ENCODE data around the gene WFDC13. TPM values are rescaled to one million over a fixed set of nuclear protein-coding genes. Genes with fewer than 3 reads are reported as not detected.
"Not testable (repeated sequence)": the region's sequence is repeated elsewhere in the genome, so short reads cannot be mapped to it uniquely, and the experiment has no call there.

WFDC13 gene, protein sequence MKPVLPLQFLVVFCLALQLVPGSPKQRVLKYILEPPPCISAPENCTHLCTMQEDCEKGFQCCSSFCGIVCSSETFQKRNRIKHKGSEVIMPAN
- 5.5 TPM for total RNA-seq (ENCODE audit: insufficient read depth, low replicate concordance)

DNA sequence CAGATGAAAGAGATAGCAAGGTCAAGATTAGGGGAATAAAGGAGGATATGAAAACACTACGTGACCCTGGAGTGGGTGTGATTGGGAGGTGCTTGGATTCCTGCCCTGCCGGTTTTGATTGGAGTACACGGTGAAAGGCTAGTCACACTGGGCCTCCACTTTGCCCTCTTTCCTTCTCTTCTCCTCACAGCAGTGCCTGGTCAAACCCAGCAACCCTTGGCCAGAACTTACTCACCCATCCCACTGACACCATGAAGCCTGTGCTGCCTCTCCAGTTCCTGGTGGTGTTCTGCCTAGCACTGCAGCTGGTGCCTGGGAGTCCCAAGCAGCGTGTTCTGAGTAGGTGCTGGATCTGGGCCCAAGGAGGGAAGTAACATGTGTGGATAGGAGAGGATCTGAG lies at the start of gene WFDC13:
WFDC13 (plus strand) TSS at position 166 of the 400 bp plus-strand sequence; CDS start at position 252, 86 bp downstream.
- no peak for DNase-seq (ENCODE audit: low spot score)

DNA sequence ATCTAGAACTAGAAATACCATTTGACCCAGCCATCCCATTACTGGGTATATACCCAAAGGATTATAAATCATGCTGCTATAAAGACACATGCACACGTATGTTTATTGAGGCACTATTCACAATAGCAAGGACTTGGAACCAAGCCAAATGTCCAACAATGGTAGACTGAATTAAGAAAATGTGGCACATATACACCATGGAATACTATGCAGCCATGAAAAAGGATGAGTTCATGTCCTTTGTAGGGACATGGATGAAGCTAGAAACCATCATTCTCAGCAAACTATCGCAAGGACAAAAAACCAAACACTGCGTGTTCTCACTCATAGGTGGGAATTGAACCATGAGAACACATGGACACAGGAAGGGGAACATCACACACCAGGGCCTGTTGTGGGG lies 44.8 kb upstream of the WFDC13 start:
- not testable (repeated sequence) for DNase-seq (ENCODE audit: low spot score)

DNA sequence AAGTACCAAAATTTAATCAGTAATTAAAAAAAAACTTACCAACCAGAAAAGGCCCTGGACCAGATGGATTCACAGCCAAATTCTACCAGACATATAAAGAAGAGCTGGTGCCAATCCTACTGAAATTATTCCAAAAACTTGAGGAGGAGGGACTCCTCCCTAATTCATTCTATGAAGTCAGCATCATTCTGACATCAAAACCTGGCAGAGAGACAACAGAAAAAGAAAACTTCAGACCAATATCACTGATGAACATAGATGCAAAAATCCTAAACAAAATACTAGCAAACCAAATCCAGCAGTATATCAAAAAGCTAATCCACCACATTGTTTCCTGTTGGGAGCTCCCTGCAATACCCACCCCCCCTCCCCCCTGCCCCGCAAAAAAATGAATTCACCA lies 31.7 kb upstream of the WFDC13 start, which contains the start of gene WFDC11:
WFDC11 (minus strand) TSS at position 101 of the 400 bp plus-strand sequence. CDS start 19,639 bp downstream, outside the sequence.
- no peak for DNase-seq (ENCODE audit: low spot score)

DNA sequence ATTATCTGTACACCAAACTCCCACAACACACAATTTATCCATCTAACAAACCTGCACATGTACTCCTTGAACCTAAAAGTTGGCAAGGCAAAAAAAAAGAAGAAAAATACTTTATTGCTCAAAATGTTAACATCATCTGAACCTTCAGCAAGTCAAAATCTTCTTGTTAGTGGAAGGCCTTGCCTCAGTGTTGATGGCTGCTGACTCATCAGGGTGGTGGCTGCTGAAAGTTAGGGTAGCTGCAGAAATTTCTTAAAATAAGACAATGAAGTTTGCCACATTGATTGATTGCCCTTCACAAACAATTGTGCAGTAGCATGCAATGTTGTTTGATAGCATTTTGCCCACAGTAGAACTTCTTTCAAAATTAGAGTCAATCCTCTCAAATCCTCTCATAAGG lies 29.1 kb upstream of the WFDC13 start:
- no peak for DNase-seq (ENCODE audit: low spot score)

DNA sequence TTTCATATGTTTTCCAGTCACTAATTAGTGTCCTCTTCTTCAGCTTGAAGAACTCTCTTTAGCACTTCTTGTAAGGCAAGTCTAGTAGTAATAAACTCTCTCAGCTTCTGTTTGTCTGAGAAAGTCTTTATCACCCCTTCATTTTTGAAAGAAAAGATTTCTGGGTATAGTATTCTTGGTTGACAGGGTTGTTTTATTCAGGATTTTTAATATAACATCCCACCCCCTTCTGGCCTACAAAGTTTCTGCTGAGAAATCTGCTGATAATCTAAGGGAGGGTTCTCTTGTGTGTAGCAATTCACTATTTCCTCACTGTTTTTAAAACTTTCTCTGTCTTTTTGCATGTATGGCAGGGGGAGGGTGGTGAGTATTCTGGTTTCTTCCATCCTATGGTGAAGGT lies 22.2 kb upstream of the WFDC13 start:
- DNase-seq (ENCODE audit: low spot score), result no peak

DNA sequence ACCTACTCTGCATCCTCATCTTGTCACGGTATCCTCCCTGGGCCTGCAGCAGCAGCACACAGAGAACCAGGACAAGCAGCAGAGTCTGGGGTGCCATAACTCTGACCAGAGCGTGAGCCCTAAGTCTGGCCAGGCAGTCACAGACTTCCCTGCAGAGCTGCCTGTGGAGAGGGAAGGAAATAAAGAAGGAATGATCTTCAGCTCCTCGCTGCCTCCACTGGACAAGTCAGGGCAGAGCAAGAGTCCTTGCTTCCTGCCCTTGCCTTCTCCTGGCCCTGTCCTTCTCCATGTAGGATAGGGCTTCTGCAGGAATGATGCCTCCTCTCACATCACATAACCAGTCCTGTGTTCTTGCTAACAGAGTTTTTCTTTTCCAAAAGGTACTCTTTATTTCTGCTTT lies 15.9 kb upstream of the WFDC13 start:
- DNase-seq (ENCODE audit: low spot score), result no peak

DNA sequence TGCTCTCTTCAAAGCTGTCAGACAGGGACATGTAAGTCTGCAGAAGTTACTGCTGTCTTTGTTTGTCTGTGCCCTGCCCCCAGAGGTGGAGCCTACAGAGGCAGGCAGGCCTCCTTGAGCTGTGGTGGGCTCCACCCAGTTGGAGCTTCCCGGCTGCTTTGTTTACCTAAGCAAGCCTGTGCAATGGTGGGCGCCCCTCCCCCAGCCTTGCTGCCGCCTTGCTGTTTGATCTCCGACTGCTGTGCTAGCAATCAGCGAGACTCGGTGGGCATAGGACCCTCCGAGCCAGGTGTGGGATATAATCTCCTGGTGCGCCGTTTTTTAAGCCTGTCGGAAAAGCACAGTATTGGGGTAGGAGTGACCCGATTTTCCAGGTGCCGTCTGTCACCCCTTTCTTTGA lies 8.5 kb upstream of the WFDC13 start:
- DNase-seq (ENCODE audit: low spot score), result not testable (repeated sequence)

DNA sequence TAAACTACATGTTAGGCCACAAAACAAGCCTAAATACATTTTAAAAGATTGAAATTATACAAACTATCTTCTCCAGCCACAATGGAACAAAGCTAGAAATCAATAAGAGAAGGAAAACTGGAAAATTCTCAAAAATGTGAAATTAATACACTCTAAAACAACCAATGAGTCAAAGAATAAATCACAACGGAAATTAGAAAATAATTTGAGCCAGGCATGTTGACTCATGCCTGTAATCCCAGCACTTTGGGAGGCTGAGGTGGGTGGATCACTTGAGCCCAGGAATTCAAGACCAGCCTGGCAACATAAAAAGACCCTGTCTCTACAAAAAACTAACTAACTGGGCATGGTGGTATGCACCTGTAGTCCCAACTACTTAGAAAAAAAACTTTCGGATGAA lies 6.3 kb upstream of the WFDC13 start:
- DNase-seq (ENCODE audit: low spot score), result no peak

DNA sequence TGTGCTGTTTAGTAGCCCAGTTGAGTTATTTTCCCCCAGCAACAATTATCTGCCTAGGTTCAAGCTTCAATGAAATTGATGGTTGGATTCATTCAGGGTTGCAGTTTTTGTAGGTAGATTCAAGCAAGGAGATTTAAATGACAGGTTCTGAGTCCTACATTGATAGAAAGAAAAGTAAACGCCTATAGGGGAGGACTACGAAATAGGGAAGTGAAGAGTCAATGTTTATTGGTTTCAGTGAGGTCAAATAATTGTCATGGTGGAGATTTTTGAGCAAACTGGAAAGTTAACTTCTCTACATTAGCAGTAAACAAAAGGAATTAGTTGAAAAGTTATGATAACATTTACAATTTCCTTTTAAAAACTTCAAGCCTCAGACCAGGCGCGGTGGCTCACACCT lies 734 bp upstream of the WFDC13 start:
- DNase-seq (ENCODE audit: low spot score), result no peak

DNA sequence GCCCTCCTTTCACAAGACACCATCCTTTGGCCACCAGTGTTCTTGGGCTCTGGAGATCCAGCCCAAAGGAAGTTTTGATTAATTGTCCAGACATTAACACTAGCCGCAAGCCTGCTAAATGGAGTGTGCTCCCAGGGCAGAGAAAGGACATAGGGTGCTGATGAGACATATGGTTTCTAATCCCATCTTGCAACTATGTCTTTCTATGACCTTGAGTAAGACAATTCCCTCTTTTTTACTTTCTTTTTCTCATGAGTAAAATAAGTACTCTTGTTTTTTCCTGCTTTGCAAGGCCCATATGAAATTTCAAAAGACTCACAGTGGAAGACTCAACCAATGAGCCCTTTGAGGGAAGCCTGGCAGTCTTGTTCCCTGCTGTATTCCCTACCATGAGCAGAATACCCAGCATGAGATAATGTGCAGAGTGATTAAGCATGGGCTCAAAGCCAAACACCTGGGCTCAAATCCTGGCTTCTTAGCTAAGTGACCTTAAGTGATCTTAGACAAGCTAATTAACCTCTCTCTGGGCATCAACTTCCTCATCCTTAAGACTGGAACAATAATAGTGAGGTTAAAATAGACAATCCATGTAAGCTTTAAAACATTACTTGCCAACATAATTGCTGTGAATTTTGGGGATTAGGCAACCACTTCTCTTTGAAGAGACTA lies 3.3 kb downstream of the WFDC13 start, which contains the start of gene WFDC10B:
WFDC10B (minus strand) TSS at position 51 of the 669 bp plus-strand sequence. CDS start 19,027 bp downstream, outside the sequence.
- DNase-seq (ENCODE audit: low spot score), result no peak

DNA sequence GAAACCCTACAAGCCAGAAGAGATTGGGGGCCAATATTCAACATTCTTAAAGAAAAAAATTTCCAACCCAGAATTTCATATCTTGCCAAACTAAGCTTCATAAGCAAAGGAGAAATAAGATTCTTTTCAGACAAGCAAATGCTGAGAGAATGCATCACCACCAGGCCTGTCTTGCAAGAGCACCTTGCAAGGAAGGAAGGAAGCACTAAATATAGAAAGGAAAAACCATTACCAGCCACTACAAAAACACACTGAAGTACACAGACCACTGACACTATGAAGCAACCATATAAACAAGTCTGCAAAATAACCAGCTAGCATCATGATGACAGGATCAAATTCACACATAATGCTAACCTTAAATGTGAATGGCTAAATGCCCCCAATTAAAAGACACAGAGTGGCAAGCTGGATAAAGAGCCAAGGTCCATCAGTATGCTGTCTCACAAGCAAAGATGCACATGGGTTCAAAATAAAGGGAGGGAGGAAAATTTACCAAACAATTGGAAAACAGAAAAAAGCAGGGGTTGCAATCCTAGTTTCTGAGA lies 14.4 kb downstream of the WFDC13 start:
- DNase-seq (ENCODE audit: low spot score), result not testable (repeated sequence)

DNA sequence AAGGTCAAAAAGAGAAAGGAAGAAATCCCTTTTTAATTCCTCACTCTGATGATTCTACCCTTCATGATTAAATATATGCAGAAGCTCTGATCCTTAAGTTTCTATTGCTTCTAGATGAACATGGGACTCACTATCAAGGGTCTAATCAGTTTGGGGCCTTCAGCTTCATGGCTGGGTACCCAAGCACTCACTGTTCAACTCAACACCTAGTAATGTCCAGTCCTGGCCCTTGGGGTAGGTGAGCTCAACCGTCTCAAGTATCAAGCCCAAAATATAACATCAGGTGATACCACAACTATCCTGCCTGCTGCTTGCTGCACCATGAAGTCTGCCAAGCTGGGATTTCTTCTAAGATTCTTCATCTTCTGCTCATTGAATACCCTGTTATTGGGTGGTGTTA lies 20.2 kb downstream of the WFDC13 start, which contains the start of gene SPINT4:
SPINT4 (plus strand) TSS at position 301 of the 400 bp plus-strand sequence; CDS start at position 322, 21 bp downstream.
- no peak for DNase-seq (ENCODE audit: low spot score)

DNA sequence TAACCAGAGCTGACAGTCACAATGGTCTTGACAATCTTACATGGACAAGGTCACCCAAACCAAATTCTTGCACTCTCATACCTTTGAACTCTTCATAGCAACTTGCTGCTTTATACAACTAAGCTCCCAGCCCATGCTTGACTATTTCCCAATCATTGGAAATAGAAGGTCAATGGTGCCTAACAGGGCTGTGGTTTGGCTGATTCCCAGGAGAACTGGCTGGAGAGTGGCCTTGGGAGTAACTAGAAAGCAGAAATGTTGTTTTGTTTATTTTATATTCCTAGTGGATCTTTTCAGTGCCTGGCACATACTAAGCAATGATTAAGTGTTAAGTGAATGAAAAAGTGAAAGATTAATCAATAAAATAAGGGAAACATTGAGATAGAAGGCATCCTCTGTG lies 23.3 kb downstream of the WFDC13 start:
- DNase-seq (ENCODE audit: low spot score), result no peak

DNA sequence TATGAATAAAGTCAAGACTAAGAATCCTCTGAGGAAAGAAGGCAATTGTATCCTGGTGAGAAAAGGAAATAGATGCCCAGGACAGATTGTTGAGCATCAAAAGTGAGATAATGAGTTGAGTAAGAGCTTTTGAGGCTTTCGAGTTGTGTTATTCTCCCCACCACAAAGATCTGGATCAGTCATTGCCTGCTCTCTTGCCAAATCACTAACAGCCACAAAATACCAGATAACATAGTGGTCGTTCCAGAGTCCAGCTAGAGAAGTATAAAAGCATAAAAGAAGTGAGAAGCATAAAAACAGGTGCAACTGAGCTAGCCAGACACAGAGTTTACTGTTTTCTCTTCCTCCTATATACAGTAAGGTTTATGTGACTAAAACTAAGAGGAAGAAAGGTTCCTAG lies 25.2 kb downstream of the WFDC13 start:
- no peak for DNase-seq (ENCODE audit: low spot score)

DNA sequence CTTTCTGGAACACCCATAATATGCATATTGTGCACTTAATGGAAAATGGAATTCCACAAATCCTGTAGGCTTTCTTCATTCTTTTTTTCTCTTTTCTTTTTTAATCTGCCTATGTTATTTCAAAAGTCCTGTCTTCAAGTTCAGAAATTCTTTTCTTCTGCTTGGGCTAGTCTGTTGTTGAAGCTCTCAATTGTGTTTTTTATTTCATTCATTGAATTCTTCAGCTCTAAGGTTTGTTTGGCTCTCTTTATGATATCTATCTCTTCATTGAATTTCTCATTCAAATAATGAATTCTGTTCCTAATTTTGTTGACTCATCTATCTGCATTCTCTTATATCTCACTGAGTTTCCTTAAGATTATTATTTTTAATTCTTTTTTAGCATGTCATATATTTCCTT lies 30.4 kb downstream of the WFDC13 start:
- DNase-seq (ENCODE audit: low spot score), result no peak

DNA sequence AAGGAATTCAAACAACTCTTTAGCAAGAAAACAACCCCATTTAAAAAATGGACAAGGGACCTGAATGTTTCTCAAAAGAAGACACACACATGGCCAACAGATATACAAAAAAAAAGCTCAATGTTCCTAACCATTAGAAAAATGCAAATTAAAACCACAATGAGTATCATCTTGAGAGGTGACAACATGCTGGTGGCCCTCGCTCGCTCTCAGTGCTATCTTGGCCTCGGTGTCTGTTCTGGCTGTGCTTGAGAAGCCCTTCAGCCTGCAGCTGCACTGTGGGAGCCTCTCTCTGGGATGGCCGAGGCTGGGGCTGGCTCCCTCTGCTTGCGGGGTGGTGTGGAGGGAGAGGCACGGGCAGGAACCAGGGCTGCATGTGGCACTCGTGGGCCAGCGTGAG lies 33.7 kb downstream of the WFDC13 start:
- no peak for DNase-seq (ENCODE audit: low spot score)

DNA sequence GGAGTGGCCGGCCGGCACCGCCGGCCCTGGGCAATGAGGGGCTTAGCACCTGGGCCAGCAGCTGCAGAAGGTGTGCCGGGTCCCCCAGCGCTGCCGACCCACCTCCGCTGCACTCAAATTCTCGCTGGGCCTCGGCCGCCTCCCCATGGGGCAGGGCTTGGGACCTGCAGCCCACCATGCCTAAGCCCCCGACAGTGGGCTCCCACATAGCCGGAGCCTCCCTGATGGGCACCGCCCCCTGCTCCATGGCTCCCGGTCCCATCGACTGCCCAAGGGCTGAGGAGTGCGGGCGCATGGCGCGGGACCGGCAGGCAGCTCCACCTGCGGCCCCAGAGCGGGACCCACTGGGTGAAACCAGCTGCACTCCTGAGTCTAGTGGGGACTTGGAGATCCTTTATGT lies 34.1 kb downstream of the WFDC13 start:
- no peak for DNase-seq (ENCODE audit: low spot score)

DNA sequence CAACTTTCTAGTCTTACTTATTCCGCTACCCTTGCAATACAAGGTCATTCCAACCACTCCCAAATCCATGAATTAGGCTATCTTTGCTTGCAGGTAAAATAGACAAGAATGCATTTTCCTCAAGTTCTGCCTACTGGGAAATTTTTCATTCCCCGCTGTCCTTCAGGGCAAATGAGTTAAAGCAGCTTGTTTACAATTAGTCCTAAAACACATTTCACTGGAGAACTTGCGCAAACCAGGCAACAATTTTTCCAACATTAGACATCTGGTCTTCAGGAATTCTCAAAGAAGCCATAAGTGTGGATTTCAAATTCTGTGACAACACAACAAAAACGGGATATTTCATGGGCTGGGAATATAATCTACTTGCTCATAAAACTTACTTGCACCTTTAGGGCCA lies 40.8 kb downstream of the WFDC13 start:
- DNase-seq (ENCODE audit: low spot score), result no peak

DNA sequence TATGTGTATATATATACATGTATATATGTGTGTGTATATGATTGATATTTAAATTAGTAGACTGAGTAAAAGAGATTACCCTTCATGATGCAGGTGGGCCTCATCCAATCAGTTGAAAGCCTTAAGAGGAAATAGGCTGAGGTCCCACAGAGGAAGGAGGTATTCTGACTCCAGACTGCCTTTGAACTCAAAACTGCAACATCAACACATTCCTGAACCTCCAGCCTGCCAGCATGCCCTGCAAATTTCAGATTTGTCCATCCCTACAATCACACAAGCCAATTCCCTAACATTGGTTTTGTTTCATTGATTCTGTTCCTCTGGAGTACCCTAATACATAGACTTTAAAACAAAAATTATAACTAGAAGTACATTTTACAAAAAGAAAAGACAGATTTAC lies 43.2 kb downstream of the WFDC13 start:
- no peak for DNase-seq (ENCODE audit: low spot score)

DNA sequence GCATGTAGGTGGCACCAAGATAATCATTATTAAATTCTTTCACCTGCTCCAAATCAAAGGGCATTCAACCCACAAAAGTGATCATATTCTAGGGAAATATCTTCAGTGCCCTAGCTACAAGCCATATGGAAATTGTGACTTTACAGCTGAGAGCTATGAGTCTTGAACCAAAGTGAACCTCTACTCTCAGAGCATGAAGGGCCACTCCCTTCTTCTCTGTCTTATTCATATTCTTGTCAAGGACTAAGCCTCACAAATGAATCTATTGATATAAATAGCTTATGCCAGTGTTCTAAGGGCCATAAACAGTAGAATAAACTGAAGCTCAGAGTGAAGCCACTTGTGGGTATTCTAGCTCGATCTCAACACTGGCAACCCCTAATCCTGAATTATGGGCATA lies 49.9 kb downstream of the WFDC13 start:
- no peak for DNase-seq (ENCODE audit: low spot score)

DNA sequence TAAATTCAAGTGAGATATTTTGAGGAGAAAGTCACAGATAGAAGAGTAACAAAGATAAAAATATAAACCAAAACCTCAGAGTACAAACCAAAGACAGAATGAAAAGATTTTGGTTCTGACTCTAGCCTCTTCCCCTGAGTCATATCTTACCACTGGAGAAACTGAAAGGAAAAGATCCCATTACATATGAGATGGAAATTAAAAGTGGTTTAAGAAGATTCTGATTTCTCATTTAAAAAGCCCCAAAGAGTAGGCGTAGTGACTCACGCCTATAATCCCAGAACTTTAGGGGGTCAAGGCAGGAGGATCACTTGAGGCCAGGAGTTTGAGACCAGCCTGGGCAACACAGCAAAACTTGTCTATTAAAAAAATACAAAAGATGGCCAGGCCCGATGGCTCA lies 50.9 kb downstream of the WFDC13 start:
- no peak for DNase-seq (ENCODE audit: low spot score)

DNA sequence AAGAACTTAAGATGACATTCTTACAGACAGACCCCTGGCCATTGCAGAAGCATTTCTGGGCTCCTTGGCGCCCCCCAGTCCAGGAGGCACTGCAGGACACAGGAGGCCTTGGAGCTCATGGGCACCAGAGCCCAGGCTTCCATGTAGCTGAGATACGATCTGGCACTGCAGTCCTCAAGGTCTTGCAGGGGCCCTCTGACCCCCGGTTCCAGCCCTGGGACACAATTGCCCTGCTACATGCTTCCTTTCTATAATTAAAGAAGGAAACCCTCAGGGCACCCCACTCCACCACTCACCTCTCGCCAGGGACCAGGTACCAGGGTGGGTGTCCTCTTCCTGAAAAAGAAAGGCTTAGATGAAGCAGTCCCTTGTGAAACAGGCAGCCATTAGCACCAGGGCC lies 56.3 kb downstream of the WFDC13 start:
- DNase-seq (ENCODE audit: low spot score), result no peak
